GM12872 (cell line): Measurements from ENCODE around the gene DISP1.

Experiments used
- CTCF ChIP-seq: IDR thresholded peaks from 3 replicates; pipeline ENCODE4 v1.5.1; 2011; ENCODE audit warnings: low read depth, mild to moderate bottlenecking, low read length, moderate library complexity; ENCODE audit not compliant: insufficient read depth

DISP1 gene

DNA sequence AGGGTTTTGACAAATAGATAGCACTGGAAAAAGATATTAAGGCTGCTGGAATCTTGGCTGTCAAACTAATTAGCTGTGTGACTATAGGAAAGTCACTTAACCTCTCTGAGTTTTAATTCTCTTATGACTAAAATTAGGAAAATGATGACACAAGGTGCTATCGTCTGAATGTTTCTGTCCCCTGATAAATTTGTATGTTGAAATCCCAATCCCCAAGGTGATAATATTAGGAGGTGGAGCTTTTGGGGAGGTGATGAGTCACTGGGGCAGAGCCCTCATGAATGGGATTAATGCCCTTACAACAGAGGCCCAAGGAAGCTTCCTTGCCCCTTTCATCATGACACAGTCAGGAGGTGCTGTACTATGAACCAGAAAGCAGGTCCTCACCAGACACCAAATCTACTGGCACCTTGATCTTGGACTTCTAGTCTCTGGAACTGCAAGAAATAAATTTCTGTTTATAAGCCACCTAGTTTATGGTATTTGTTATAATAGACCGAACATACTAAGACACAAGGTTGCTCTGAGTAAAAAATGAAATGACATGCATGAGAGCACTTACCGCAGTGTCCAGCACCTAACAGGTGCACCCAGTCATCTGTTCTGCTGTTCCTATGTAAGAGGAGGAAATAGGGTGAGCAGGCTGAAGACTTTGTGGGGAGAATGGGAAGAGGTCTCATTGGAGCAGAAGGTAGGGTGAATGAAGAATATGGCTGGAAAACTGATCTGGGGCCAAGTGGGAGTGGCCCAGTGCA lies 26.3 kb upstream of the DISP1 start:
- no peak for TF ChIP-seq CTCF

- TF ChIP-seq CTCF = no peak
Observed at GRCh38 chr1:222790115-222790514, 24.7 kb upstream of the DISP1 start.

DNA sequence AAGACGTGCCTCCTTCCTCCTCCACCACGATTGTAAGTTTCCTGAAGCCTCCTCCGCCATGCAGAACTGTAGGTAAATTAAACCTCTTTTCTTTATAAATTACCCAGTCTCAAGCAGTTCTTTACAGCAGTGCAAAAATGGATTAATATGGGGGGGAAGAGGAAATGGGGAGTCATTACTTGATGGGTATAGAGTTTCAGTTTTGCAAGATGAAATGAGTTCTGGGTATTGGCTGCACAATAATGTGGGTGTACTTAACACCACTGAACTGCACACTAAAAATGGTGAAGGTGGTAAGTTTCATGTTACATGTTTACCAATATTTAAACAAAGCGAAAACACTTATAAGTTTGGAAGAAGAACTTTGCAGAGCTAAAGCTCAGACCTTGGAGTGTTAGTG lies 24.3 kb upstream of the DISP1 start:
- no peak for TF ChIP-seq CTCF

DNA sequence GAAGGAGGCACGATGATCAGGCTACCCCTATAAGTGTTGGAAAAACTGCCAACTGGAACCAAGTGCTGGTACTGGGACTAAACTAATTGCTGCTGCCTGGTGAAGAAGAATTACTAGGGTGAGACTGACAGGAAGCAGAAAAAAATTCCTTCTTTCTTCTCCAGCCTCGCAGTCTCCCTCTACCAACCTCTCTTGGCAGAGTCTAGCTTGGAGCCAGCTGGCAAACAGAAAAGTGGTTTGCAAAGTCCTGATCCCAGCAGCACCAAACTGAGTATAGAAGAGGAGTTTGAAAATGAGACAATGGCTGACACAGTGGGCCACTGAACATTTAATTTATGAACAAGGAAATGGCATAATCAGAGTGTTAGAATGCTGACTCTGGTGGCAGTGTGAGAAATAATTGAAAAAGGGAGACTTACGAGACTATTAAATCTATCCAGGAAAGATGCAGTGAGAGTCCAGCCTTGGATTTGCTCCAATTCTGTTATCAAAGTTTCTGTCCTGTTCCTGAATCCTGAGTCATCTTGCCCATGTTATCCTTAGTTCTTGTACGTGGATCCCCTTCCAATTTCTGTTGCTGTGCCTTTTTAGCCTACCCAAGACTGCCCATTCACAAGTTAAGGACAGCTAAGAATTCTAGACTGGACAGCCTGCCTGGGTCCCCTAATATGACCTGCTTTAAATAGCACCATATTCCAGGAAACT lies 23.7 kb upstream of the DISP1 start:
- TF ChIP-seq CTCF = no peak

- peak; percentile 31; the same call in 1 of the 3 replicates for TF ChIP-seq CTCF
Observed at GRCh38 chr1:222792744-222793143, 22.1 kb upstream of the DISP1 start.

DNA sequence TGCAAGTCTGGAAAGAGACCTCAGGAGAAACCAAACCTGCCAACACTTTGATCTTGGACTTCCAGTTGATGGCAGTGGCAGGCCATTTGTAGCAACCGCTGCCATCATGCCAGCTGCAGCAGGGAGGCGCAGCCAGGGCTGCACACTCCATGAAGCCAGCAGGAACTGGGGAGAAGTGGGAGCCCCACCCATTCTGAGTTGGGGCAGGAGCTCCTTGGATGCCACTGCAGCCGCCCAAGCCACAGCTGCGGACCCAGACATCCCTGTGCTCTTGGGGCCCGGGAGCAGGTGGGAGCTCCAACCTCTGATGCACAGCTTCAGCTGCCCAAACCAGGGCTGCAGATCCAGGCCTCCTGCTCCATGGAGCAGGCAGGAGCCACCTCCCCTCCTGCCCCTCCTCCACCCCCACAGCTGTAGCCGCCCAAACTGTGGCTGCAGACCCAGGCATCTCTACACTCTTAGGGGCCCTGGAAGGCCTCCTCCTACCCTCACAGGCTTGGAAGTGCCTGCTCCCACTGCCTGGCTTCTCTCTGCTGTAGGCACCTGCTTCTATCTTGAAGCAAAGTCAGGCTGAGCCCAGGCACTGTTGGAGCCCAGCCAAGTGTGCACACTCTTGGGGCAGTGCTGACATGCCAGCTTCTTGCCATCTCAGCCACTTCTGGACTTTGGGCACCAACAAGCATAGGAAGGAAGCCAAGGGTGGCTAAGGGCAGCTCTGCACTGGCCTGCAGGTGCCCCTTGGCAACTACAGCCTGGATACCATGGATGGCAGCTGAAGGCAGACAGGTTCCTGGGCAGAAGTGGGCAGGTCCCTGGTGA lies 20.0 kb upstream of the DISP1 start:
- TF ChIP-seq CTCF = no peak

- no peak for TF ChIP-seq CTCF
Observed at GRCh38 chr1:222798116-222798515, 16.7 kb upstream of the DISP1 start.
